LHCN-M2 (cell line): ENCODE results near the gene KRTAP5-4. TPM values are rescaled to one million over a fixed set of nuclear protein-coding genes. Genes with fewer than 3 reads are reported as not detected.

Source experiments
- DNase-seq: peaks from one replicate; pipeline ENCODE4 v3.0.0-alpha.2; 2012; ENCODE audit warnings: low read depth
- total RNA-seq: library from RNA; depleted of rRNA; stranded (reverse); fragments of >200 nt; gene quantifications from 2 replicates; pipeline ENCODE4 v1.2.3, GENCODE V29; 2014; rRNA removed

Gene KRTAP5-4
- total RNA-seq, 1 experiment from 2014 or later, result not detected

- no peak for DNase-seq
These were observed 48.1 kb downstream of the KRTAP5-4 start for GRCh38 chr11:1573903-1574237.

GRCh38 chr11:1573077-1573902 is 48.6 kb downstream of the KRTAP5-4 start:
- no peak for DNase-seq

- DNase-seq, result peak; percentile 55
These were observed 49.5 kb downstream of the KRTAP5-4 start, which contains the start of gene DUSP8 for GRCh38 chr11:1572197-1573076. TSS of gene DUSP8 (minus strand) at chr11:1572271. CDS start at chr11:1565826, 6,445 bp downstream.

- DNase-seq, result no peak
These were observed 50.2 kb downstream of the KRTAP5-4 start for GRCh38 chr11:1571760-1572196.

Other genes with a start within 250 kb of the KRTAP5-4 start
- gene BRSK2, start 232.2 kb downstream of the KRTAP5-4 start, total RNA-seq, result 0.34 TPM in 1 of 2 replicates, not detected in the other
- 11.9 and 19.9 TPM in 2 replicates for gene MOB2, start 135.4 kb downstream of the KRTAP5-4 start, total RNA-seq
- not detected in 2 replicates for gene DUSP8, start 49.9 kb downstream of the KRTAP5-4 start, total RNA-seq
- not detected in 2 replicates for gene KRTAP5-1, start 36.9 kb downstream of the KRTAP5-4 start, total RNA-seq
- not detected in 2 replicates for gene KRTAP5-2, start 23.8 kb downstream of the KRTAP5-4 start, total RNA-seq
- not detected in 2 replicates for gene KRTAP5-3, start 13.7 kb downstream of the KRTAP5-4 start, total RNA-seq
- not detected in 2 replicates for gene KRTAP5-5, start 7.6 kb upstream of the KRTAP5-4 start, total RNA-seq
- gene KRTAP5-6, start 75.1 kb upstream of the KRTAP5-4 start, total RNA-seq, result not detected in 2 replicates
- gene IFITM10, start 128.5 kb upstream of the KRTAP5-4 start, total RNA-seq, result 12.6 and 20.1 TPM in 2 replicates
- gene CTSD, start 141.8 kb upstream of the KRTAP5-4 start, total RNA-seq, result 448 and 475 TPM in 2 replicates
- gene SYT8, start 212.9 kb upstream of the KRTAP5-4 start, total RNA-seq, result 0.13 and 0.17 TPM in 2 replicates
- 0.29 TPM in 1 of 2 replicates, not detected in the other for gene TNNI2, start 216.8 kb upstream of the KRTAP5-4 start, total RNA-seq
- gene LSP1, start 230.9 kb upstream of the KRTAP5-4 start, total RNA-seq, result 311 and 321 TPM in 2 replicates